ENCODE data around the gene FAM174C. TPM values are rescaled to one million over a fixed set of nuclear protein-coding genes. Genes with fewer than 3 reads are reported as not detected.

FAM174C gene
- total and polyA plus RNA-seq, 2 of the 8 experiments (the other 6 are each of a cell fraction or from before 2014, with no cell fraction given): 44.5 to 125 TPM

GRCh38 chr19:1239796-1240737, 35.3 kb upstream of the FAM174C start (continued):
- TF ChIP-seq, protein P1, sequence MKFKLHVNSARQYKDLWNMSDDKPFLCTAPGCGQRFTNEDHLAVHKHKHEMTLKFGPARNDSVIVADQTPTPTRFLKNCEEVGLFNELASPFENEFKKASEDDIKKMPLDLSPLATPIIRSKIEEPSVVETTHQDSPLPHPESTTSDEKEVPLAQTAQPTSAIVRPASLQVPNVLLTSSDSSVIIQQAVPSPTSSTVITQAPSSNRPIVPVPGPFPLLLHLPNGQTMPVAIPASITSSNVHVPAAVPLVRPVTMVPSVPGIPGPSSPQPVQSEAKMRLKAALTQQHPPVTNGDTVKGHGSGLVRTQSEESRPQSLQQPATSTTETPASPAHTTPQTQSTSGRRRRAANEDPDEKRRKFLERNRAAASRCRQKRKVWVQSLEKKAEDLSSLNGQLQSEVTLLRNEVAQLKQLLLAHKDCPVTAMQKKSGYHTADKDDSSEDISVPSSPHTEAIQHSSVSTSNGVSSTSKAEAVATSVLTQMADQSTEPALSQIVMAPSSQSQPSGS (IDR thresholded peaks at IDR 0.05; ENCODE audit: low read length): no peak
- TF ChIP-seq TAF7 (optimal IDR thresholded peaks at IDR 0.05; ENCODE audit: borderline replicate concordance, low read depth, low read length) (peak; percentile 77), POLR2AphosphoS5 (IDR thresholded peaks at IDR 0.05; ENCODE audit: low read depth, low read length) (no peak), BCL11A (IDR thresholded peaks at IDR 0.05; ENCODE audit: low read depth in 2 of 2, low read length in 2 of 2) (no peak), ASH2L (IDR thresholded peaks at IDR 0.05; ENCODE audit: low read length) (peak; percentile 73), PHF8 (conservative IDR thresholded peaks at IDR 0.05; ENCODE audit: low read depth, low read length) (no peak), NRF1 (IDR thresholded peaks at IDR 0.05; ENCODE audit: low read depth, low read length) (peak; percentile 76), SIRT6 (IDR thresholded peaks at IDR 0.05; ENCODE audit: low read length) (no peak), RNF2 (IDR thresholded peaks at IDR 0.05; ENCODE audit: borderline replicate concordance, low read depth, low read length, missing control alignments, poor library complexity, severe bottlenecking) (no peak), SP2 (IDR thresholded peaks at IDR 0.05; ENCODE audit: low read length) (no peak)
- TF ChIP-seq, protein P2, sequence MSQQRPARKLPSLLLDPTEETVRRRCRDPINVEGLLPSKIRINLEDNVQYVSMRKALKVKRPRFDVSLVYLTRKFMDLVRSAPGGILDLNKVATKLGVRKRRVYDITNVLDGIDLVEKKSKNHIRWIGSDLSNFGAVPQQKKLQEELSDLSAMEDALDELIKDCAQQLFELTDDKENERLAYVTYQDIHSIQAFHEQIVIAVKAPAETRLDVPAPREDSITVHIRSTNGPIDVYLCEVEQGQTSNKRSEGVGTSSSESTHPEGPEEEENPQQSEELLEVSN (IDR thresholded peaks at IDR 0.05): no peak

Data from H1 (cell line).